Measurements from ENCODE around the gene REEP5.

DNA sequence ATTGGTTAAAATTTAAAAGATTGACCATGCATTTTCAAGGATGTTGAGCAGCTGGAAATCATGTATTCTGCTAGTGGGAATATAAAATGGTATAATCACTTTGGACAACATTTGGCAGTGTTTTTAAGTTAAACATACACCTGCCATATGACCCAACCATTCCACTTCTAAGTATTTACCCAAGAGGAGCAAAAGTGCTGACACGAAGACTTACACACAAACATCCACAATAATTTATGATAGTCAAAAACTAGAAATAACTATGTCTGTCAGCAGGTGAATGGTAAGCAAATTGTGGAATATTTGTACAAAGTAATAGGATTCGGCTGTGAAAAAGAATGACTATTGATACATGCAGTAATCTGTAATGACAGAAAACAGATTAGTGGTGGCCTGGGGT, 91.6 kb downstream of the REEP5 start:
- TF ChIP-seq, protein P1, sequence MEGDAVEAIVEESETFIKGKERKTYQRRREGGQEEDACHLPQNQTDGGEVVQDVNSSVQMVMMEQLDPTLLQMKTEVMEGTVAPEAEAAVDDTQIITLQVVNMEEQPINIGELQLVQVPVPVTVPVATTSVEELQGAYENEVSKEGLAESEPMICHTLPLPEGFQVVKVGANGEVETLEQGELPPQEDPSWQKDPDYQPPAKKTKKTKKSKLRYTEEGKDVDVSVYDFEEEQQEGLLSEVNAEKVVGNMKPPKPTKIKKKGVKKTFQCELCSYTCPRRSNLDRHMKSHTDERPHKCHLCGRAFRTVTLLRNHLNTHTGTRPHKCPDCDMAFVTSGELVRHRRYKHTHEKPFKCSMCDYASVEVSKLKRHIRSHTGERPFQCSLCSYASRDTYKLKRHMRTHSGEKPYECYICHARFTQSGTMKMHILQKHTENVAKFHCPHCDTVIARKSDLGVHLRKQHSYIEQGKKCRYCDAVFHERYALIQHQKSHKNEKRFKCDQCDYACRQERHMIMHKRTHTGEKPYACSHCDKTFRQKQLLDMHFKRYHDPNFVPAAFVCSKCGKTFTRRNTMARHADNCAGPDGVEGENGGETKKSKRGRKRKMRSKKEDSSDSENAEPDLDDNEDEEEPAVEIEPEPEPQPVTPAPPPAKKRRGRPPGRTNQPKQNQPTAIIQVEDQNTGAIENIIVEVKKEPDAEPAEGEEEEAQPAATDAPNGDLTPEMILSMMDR (conservative IDR thresholded peaks at IDR 0.05 in 1 of 2, IDR thresholded peaks at IDR 0.05 in 1 of 2; ENCODE audit: extremely low read depth in 1 of 2, insufficient read depth in 1 of 2, low read depth in 1 of 2, low read length in 2 of 2): no peak
- no peak for TF ChIP-seq EZH2 (IDR thresholded peaks at IDR 0.05; ENCODE audit: borderline replicate concordance, low read length)

All from mammary epithelial cell (primary cell).